Medulla oblongata (tissue), 1 donor: ENCODE data around the gene LYPD8.

ENCODE experiments used
- DNase-seq: peaks from one replicate; pipeline ENCODE4 v3.0.0-alpha.2; 2015; ENCODE audit errors: extremely low spot score

LYPD8 gene

GRCh38 chr1:248699099-248699498 is 56.5 kb downstream of the LYPD8 start:
- no peak for DNase-seq

- no peak for DNase-seq
Measured at GRCh38 chr1:248697907-248698306, 57.7 kb downstream of the LYPD8 start.

- DNase-seq, result no peak
Measured at GRCh38 chr1:248696774-248697173, 58.8 kb downstream of the LYPD8 start.

GRCh38 chr1:248696261-248696660 is 59.3 kb downstream of the LYPD8 start:
- DNase-seq, result peak; percentile 19

- no peak for DNase-seq
Measured at GRCh38 chr1:248695451-248696132, 60.0 kb downstream of the LYPD8 start.

GRCh38 chr1:248691567-248692155 is 63.9 kb downstream of the LYPD8 start:
- no peak for DNase-seq
